ENCODE measurements around the gene NAGS. TPM values are rescaled to one million over a fixed set of nuclear protein-coding genes. Genes with fewer than 3 reads are reported as not detected.

The NAGS gene
- total and polyA plus RNA-seq, 2 donors (not counting 1 experiment from before 2014, with no cell fraction given) = 0.58 to 7.4 TPM

DNA sequence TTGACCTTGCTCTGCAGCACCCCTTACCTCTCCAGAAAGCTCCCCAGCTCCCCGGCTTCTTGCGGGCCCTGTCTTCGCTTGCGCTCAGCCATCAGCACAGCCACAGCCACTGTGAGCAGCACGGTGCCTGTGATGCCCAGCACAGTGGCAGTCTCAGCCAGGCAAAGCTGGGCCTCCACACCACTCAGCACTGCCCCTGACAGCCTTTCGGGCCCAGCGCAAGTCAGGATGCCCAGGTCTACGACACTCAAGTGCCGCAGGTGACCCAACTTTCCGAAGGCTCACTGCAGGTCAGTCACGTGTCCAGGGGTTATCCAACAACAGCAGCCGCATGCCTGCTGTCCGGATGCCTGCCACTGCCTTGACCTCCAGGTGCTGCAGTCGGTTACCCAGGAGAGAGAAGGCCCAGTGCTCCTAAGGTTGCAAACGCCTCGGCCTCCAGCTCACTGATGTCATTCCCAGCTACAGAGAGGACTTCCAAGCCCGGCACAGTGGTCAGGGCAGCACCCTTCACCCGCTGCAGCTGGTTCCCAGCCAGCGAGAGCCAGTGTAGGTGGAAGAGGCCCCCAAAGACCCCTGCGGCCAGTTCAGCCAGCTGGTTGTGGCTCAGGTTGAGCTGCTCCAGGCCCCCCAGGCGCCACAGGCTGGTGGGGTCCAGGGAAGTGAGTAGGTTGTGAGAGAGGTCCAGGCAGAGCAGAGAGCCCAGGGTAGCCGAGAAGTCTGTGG, 19.3 kb downstream of the NAGS start:
- H4K20me1 ChIP-seq (ENCODE audit: control insufficient read depth, extremely low read depth, insufficient read depth, low read length) = no peaks in the 10 kb centered on the region
- H3K4me3 ChIP-seq (replicated peaks in 1 of 4; ENCODE audit: control extremely low read depth in 1 of 4, insufficient read depth in 1 of 4, low read depth in 3 of 4, low read length in 4 of 4) = no peak overlapping the region
- no peak overlapping the region for H3K4me2 ChIP-seq (ENCODE audit: extremely low read depth, insufficient read depth, low read length)
- peaks cover 6% of the 10 kb centered on the region for H3K36me3 ChIP-seq (ENCODE audit: control insufficient read depth, insufficient read depth, low read length)
- H3K27me3 ChIP-seq (ENCODE audit: control insufficient read depth, insufficient read depth, low read length) = no peaks in the 10 kb centered on the region
- no peak overlapping the region for H2AFZ ChIP-seq (ENCODE audit: low read length)
- TF ChIP-seq, protein P1, sequence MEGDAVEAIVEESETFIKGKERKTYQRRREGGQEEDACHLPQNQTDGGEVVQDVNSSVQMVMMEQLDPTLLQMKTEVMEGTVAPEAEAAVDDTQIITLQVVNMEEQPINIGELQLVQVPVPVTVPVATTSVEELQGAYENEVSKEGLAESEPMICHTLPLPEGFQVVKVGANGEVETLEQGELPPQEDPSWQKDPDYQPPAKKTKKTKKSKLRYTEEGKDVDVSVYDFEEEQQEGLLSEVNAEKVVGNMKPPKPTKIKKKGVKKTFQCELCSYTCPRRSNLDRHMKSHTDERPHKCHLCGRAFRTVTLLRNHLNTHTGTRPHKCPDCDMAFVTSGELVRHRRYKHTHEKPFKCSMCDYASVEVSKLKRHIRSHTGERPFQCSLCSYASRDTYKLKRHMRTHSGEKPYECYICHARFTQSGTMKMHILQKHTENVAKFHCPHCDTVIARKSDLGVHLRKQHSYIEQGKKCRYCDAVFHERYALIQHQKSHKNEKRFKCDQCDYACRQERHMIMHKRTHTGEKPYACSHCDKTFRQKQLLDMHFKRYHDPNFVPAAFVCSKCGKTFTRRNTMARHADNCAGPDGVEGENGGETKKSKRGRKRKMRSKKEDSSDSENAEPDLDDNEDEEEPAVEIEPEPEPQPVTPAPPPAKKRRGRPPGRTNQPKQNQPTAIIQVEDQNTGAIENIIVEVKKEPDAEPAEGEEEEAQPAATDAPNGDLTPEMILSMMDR (conservative IDR thresholded peaks at IDR 0.05 in 1 of 2, IDR thresholded peaks at IDR 0.05 in 1 of 2; ENCODE audit: low read depth in 1 of 2, low read length in 2 of 2) = no peak
- TF ChIP-seq EZH2 (IDR thresholded peaks at IDR 0.05; ENCODE audit: low read length, missing control alignments) = no peak
- DNase-seq (ENCODE audit: low read depth in 2 of 2) = no peak
- H3K4me1 ChIP-seq (ENCODE audit: control insufficient read depth, extremely low read depth, insufficient read depth, low read length) = no peaks in the 10 kb centered on the region
- no peaks in the 10 kb centered on the region for H3K79me2 ChIP-seq (ENCODE audit: control insufficient read depth, insufficient read depth, low read length)
- no peak overlapping the region for H3K9ac ChIP-seq (ENCODE audit: insufficient read depth, low read length)
- no peaks in the 10 kb centered on the region for H3K9me3 ChIP-seq (ENCODE audit: control insufficient read depth, insufficient read depth, low read depth, low read length)
- no peak overlapping the region for H3K27ac ChIP-seq (ENCODE audit: insufficient read depth, low read length)

DNA sequence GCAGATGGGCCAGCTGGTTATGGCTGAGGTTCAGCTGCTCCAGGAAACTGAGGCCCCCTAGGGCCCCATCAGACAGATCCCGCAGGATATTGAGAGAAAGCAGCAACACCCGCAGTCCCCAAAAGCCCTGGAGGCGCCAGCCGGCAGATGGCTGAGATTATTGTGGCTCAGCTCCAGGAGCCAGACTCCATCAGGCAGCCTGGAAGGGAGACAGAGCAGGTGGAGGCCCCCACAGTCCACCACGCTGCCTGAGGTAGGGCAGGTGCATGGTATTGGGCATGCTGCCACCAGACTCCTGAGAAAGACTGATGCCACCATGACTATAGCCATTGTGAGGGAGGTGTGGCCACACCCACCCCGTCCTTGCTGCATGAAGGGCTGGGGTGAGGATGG, 19.8 kb downstream of the NAGS start:
- H3K79me2 ChIP-seq (ENCODE audit: control insufficient read depth, insufficient read depth, low read length) = no peaks in the 10 kb centered on the region
- H3K4me2 ChIP-seq (ENCODE audit: extremely low read depth, insufficient read depth, low read length) = no peak overlapping the region
- no peak overlapping the region for H3K4me3 ChIP-seq (replicated peaks in 1 of 4; ENCODE audit: control extremely low read depth in 1 of 4, insufficient read depth in 1 of 4, low read depth in 3 of 4, low read length in 4 of 4)
- DNase-seq (ENCODE audit: low read depth in 2 of 2) = no peak
- no peak overlapping the region for H3K27ac ChIP-seq (ENCODE audit: insufficient read depth, low read length)
- no peaks in the 10 kb centered on the region for H3K4me1 ChIP-seq (ENCODE audit: control insufficient read depth, extremely low read depth, insufficient read depth, low read length)
- H3K36me3 ChIP-seq (ENCODE audit: control insufficient read depth, insufficient read depth, low read length) = peaks cover 6% of the 10 kb centered on the region
- H3K9ac ChIP-seq (ENCODE audit: insufficient read depth, low read length) = no peak overlapping the region
- no peaks in the 10 kb centered on the region for H3K27me3 ChIP-seq (ENCODE audit: control insufficient read depth, insufficient read depth, low read length)
- TF ChIP-seq, protein P1 (conservative IDR thresholded peaks at IDR 0.05 in 1 of 2, IDR thresholded peaks at IDR 0.05 in 1 of 2; ENCODE audit: low read depth in 1 of 2, low read length in 2 of 2) = no peak
- TF ChIP-seq EZH2 (IDR thresholded peaks at IDR 0.05; ENCODE audit: low read length, missing control alignments) = no peak
- H3K9me3 ChIP-seq (ENCODE audit: control insufficient read depth, insufficient read depth, low read depth, low read length) = no peaks in the 10 kb centered on the region
- no peaks in the 10 kb centered on the region for H4K20me1 ChIP-seq (ENCODE audit: control insufficient read depth, extremely low read depth, insufficient read depth, low read length)
- no peak overlapping the region for H2AFZ ChIP-seq (ENCODE audit: low read length)

DNA sequence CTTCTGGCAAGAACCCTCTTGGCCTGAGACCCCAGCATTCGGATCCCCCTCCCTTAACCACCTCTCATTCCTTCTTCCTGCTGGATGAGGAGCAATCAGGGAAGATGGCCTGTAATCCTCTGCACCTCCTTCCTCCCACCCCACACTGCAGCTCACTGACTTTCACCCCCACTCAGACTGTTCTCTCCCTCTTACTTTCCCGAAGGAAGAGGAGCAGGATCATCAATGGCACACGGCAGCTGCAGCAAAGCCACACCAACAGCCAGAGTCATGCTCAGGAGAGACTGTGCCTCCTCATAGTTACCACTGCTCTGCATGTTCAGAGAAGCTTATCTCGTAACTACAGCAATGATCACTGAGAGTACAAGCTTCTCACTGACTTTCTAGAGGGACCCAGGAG, 20.4 kb downstream of the NAGS start:
- no peaks in the 10 kb centered on the region for H3K79me2 ChIP-seq (ENCODE audit: control insufficient read depth, insufficient read depth, low read length)
- no peak overlapping the region for H2AFZ ChIP-seq (ENCODE audit: low read length)
- H3K27me3 ChIP-seq (ENCODE audit: control insufficient read depth, insufficient read depth, low read length) = no peaks in the 10 kb centered on the region
- peaks cover 8% of the 10 kb centered on the region for H3K36me3 ChIP-seq (ENCODE audit: control insufficient read depth, insufficient read depth, low read length)
- no peaks in the 10 kb centered on the region for H3K9me3 ChIP-seq (ENCODE audit: control insufficient read depth, insufficient read depth, low read depth, low read length)
- DNase-seq (ENCODE audit: low read depth in 2 of 2) = no peak
- H4K20me1 ChIP-seq (ENCODE audit: control insufficient read depth, extremely low read depth, insufficient read depth, low read length) = no peaks in the 10 kb centered on the region
- no peak overlapping the region for H3K4me3 ChIP-seq (replicated peaks in 1 of 4; ENCODE audit: control extremely low read depth in 1 of 4, insufficient read depth in 1 of 4, low read depth in 3 of 4, low read length in 4 of 4)
- H3K4me2 ChIP-seq (ENCODE audit: extremely low read depth, insufficient read depth, low read length) = no peak overlapping the region
- H3K4me1 ChIP-seq (ENCODE audit: control insufficient read depth, extremely low read depth, insufficient read depth, low read length) = no peaks in the 10 kb centered on the region
- H3K27ac ChIP-seq (ENCODE audit: insufficient read depth, low read length) = no peak overlapping the region
- TF ChIP-seq, protein P1 (conservative IDR thresholded peaks at IDR 0.05 in 1 of 2, IDR thresholded peaks at IDR 0.05 in 1 of 2; ENCODE audit: low read depth in 1 of 2, low read length in 2 of 2) = no peak
- no peak for TF ChIP-seq EZH2 (IDR thresholded peaks at IDR 0.05; ENCODE audit: low read length, missing control alignments)
- no peak overlapping the region for H3K9ac ChIP-seq (ENCODE audit: insufficient read depth, low read length)
